HG02973 (cell line): ENCODE results near the gene ECSIT.

ENCODE experiments used
- ATAC-seq: cut with Tn5 transposase; IDR thresholded peaks from one replicate; pipeline ENCODE4 v1.9.1; 2021; ENCODE audit warnings: moderate library complexity; ENCODE audit not compliant: unreplicated experiment

ECSIT gene

DNA sequence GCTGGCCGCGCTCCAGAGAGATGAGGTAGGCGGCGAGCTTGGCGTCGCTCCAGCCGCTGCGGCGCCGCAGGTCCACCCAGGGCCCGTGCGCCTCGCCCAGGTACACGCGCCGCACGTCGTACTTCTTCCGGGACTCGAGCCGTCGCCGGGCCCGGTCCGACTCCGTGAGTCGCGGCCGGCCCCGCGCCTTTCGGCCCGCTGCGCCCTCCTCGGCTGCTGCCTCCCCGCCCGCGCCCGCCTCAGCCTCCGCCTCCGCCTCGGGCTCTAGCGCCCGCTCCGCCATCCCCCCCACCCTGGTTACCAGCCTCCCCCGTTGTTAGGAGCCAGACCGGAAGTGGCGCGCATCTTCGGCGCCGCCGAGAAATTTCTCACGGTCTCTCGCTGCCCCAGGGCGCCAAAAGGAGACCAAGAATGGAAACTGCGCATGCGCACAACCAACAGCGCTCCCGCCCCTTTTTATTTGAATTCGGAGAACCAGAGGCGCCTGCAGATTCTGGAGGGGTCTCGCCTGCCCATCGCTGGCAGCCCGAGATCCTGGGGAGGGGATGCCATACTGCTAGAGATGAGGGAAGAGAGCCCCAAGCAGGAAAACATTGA, 23.3 kb downstream of the ECSIT start, which contains the start of gene ZNF653:
Gene ZNF653 (minus strand): TSS at position 336 of the 597 bp plus-strand sequence. CDS start 53 bp downstream, at position 283.
- ATAC-seq = peak; percentile 43

DNA sequence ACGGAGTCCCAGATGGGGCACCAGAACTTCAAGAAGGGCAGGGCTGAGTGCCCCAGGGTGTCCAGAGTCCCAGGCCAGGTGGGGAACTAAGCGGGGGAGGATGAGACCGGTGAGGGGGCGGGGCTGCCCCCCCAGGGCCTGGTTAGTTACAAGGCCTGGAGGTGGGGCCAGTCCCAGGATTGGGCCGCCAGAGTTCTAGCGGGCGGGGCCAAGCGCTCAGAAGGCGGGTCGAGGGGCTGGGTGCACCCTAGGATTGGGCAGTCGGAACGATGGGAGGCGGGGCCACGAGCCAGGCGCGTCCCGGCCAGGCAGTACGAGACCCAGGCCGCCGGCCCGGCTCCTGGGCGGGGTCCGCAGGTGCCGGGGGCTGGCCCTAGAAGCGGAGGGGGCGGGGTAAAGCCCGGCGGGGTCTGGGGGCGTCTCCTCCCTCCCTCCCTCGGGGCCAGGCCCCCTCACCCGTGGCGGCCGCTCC, 23.9 kb downstream of the ECSIT start:
- ATAC-seq = peak; percentile 84

DNA sequence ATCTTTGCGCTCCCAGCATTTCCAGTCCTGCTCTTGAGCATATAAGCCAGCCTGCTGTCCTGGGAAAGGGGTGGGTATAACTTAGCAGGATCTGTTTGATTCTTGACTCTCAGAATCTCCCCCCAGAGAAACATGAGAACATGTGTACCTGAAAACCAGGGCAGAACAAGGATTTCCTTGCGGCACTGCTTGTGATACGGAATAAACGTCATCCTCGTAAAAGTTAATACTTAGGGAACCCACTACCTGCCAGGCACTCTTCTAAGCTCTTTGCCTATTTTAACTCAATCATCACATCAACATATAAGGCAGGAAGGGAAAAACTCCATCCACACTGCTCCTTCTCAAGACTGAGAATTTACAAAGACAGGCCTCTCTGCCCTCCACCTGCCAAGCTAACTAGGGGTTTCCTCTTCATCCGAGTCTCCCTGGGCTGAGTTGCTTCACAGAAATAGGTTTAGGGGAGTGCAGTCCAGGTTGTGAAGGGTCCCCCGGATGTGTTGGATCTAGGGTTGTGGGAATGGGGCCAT, 24.4 kb downstream of the ECSIT start:
- no peak for ATAC-seq

- no peak for ATAC-seq
These were observed 29.0 kb downstream of the ECSIT start for GRCh38 chr19:11499890-11500420.

- ATAC-seq = no peak
These were observed 29.7 kb downstream of the ECSIT start for GRCh38 chr19:11499220-11499726.

GRCh38 chr19:11496391-11497163, 32.4 kb downstream of the ECSIT start:
- no peak for ATAC-seq

GRCh38 chr19:11495885-11496284, 33.0 kb downstream of the ECSIT start:
- no peak for ATAC-seq

GRCh38 chr19:11495481-11495880, 33.5 kb downstream of the ECSIT start:
- no peak for ATAC-seq

GRCh38 chr19:11494634-11495285, 34.2 kb downstream of the ECSIT start:
- ATAC-seq = no peak

GRCh38 chr19:11489378-11489777, 39.6 kb downstream of the ECSIT start:
- no peak for ATAC-seq

DNA sequence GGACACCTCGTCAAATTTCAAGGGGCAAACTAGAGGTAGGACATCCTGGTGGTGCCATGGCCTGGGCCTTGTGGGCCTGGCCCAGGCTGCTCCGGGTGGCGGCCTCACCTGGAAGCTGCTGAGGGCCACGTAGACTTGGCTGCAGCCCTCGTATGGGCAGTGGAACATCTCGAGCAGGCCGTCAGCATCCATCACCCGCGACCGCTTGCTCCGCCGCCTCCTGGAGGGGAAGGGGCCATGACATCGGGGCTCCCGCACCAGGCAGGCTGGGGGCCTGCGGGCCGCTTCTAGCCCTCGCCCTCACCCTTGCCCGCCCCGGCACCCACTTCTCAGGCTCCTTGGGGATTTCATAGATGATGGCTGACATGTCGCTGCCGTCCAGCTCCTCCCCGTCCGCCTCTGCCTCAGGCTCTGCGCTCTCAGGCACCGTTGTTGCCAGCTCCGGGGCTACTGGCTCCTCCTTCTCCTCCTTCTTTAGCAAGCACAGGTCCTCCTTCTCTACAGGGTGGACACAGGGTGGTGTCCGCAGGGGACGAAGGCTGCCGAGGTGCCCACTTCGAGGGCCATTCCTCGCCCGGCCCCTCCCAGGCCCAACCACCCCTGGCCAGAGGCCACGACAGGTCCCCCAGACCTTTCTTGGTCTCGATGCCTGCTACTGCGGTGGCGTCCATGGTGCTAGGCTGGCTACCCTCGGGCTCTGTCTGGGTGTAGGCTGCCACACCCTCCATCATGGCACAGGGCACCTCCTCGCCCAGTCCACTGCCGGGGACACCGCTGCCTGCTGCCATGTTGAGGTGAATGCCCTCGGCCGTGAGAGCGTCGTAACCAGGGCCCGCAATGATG, 42.1 kb downstream of the ECSIT start:
- no peak for ATAC-seq

GRCh38 chr19:11485245-11485837, 43.6 kb downstream of the ECSIT start:
- no peak for ATAC-seq

- ATAC-seq = no peak
These were observed 45.4 kb downstream of the ECSIT start for GRCh38 chr19:11483366-11484111.

- ATAC-seq = peak; percentile 38
These were observed 46.4 kb downstream of the ECSIT start for GRCh38 chr19:11482384-11483050.

DNA sequence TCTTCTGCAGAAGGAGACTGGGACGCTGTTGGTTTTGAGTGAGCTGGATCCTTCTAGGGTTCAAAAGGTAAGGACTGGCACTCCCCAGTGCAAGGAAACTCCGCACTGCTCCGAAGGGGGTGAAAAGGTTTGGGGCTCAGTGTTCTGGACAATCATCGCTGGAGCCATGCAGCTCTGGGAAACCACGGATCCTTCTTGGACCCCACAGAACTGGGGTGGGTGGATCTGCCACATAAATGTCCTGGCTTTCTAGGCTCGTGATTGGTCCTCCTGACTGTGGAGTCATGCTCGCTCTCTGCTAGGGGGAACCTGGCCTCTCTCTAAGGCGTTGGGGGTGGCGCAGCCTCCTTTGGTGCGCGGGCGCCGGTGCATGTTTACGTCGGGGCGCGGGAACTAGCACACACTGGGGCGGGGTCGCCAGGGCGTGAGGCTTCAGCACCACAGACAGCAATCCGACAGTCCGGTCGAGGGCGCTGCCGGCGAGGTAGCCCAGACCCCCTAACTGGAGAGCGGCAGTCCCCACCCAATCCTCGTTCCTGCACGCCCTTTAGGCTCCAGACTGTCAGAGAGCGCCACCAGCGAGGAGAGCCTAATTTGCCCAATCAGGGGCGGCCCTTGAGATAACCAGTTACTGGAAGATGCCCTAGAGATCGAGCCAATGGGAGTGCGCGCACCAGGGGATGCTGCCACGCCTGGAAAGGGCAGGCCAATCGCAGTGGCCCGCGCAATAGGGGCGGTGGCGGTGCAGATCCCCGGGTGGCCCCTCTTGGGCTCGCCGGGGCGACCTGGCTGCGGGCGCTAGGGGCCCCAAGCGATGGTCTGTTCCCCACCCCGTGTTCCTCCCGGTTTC, 47.2 kb downstream of the ECSIT start:
- ATAC-seq = peak; percentile 48

DNA sequence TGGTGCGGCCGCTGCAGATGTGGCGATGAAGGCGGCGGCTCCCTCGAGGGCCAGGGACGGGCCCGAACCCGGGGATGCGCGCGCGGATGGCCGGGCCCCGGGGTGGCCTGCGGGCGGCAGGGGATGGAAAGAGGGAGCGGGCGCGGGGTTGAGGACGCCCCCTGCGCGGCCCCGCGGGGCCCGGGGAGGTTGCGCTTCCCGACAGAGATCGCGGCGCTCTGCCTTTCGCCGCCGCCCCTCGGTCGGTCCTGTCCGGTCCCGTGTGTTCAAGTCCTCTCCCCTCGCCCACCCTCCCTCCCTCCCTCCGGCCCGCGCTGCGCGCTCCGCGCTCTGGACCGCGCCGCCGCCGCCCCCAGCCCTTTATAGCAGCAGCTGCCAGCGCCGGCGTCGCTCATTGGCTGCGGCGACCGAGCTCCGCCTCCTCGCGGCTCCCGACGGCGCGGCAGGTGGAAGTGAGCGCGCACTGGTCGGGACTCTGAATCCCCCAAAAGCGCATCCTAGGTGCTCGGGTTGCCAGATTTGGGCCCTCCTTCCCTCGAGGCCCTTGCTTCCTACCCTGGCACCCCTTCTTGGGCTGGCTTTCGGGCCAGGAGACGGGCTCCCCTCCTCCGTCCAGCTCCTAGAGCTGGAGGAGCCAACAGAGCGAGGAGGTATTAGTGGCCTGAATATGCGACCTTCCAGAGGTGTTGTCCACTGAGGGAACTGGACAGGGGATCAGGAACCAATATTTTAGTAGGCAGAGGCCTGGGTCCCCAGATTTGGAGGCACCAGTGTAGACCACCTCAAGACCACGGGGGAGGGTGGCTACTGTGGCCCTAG, 48.0 kb downstream of the ECSIT start, which contains the start of gene ELAVL3:
Gene ELAVL3 (minus strand): TSS at position 332 of the 819 bp plus-strand sequence. CDS start 438 bp downstream, outside the sequence.
- ATAC-seq = no peak
